NT2/D1 (cell line): ENCODE measurements around the gene DCC.

Source experiments
- DNase-seq: peaks from one replicate; pipeline ENCODE4 v3.0.0-alpha.2; 2011; ENCODE audit warnings: low read depth, low spot score
- H3K27me3 ChIP-seq: 2 replicates; pipeline ENCODE4 v1.6.0; 2011; ENCODE audit warnings: mild to moderate bottlenecking; ENCODE audit not compliant: insufficient read length, insufficient read depth
- H3K36me3 ChIP-seq: 2 replicates; pipeline ENCODE4 v1.6.1; 2011; ENCODE audit warnings: mild to moderate bottlenecking, low read length, mixed read lengths; ENCODE audit not compliant: insufficient read depth, insufficient read length
- H3K4me1 ChIP-seq: 2 replicates; pipeline ENCODE4 v1.5.1; 2011; ENCODE audit not compliant: insufficient read depth, insufficient read length
- H3K4me3 ChIP-seq: 2 replicates; pipeline ENCODE4 v1.5.1; 2011; ENCODE audit warnings: low read depth; ENCODE audit not compliant: insufficient read length
- H3K9ac ChIP-seq: 2 replicates; pipeline ENCODE4 v1.6.0; 2011; ENCODE audit warnings: low read depth; ENCODE audit not compliant: insufficient read length
- H3K9me3 ChIP-seq: 2 replicates; pipeline ENCODE4 v1.5.1; 2011; ENCODE audit warnings: mild to moderate bottlenecking, low read length; ENCODE audit not compliant: insufficient read depth
- SUZ12 ChIP-seq: IDR thresholded peaks from 2 replicates; pipeline ENCODE4 v1.6.1; 2011; ENCODE audit not compliant: insufficient read length, insufficient read depth; ENCODE audit errors: extremely low read depth
- YY1 ChIP-seq: IDR thresholded peaks from 2 replicates; pipeline ENCODE4 v1.6.1; 2011; ENCODE audit not compliant: insufficient read length, insufficient read depth
- ZNF274 ChIP-seq: IDR thresholded peaks from 2 replicates; pipeline ENCODE4 v1.6.1; 2011; ENCODE audit warnings: mild to moderate bottlenecking, low read depth, low read length

DCC gene

GRCh38 chr18:52323802-52324201 lies 16.2 kb upstream of the DCC start:
- Histone ChIP-seq H3K36me3 (no peaks in the 10 kb centered on the region), H3K9me3 (no peaks in the 10 kb centered on the region), H3K27me3 (no peaks in the 10 kb centered on the region), H3K4me3 (no peak overlapping the region), H3K9ac (no peak overlapping the region), H3K4me1 (no peaks in the 10 kb centered on the region)
- DNase-seq: no peak
- TF ChIP-seq ZNF274: no peak
- TF ChIP-seq SUZ12: no peak
- no peak for TF ChIP-seq YY1

- Histone ChIP-seq H3K36me3 (no peaks in the 10 kb centered on the region), H3K4me3 (no peak overlapping the region), H3K4me1 (no peaks in the 10 kb centered on the region), H3K9ac (no peak overlapping the region), H3K27me3 (no peaks in the 10 kb centered on the region), H3K9me3 (no peaks in the 10 kb centered on the region)
- no peak for DNase-seq
- TF ChIP-seq YY1: no peak
- TF ChIP-seq SUZ12: no peak
- TF ChIP-seq ZNF274: no peak
Measured at GRCh38 chr18:52325997-52326396, 14.0 kb upstream of the DCC start.

DNA sequence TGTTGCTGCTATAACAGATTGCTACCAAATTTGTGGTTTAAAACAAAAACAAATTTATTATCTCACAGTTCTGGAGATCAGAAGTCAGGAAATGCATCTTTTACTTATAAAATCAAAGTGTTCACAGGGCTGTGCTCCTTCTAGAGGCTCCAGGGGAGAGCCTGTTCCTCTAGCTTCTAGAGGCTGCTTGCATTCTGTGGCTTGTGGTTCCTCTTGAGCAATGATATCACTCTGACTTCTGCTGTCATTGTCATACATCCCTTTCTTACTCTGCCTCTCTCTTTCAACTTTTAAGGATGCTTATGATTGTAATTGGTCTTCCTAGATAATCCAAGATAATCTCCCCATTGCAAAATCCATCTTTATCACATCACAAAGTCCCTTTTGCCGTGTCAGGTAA lies 6.1 kb upstream of the DCC start:
- Histone ChIP-seq H3K4me3 (no peak overlapping the region), H3K27me3 (peaks cover 11% of the 10 kb centered on the region)
- TF ChIP-seq SUZ12: no peak
- no peak for TF ChIP-seq YY1
- TF ChIP-seq ZNF274: no peak

DNA sequence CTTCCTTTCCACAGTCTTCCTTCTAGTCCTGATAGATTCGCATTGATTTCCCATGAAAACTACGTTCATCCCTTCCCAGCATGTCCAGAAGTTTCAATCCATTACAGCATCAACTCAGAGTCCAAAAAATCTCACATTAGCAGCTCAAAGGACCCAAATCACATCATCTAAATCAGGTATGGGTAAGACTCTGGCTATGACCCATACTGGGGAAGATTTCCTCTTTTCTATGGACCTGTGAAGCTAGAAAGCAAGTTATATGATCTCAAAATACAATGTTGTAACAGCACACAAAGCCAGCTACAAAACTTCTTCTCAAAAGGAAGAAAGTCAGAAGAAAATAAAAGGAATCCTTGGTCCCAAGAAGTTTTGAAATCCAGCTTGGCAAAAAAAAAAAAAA lies 5.7 kb upstream of the DCC start:
- H3K27me3 ChIP-seq: peaks cover 15% of the 10 kb centered on the region
- DNase-seq: no peak
- no peak overlapping the region for H3K4me3 ChIP-seq
- no peak for TF ChIP-seq YY1
- no peak for TF ChIP-seq ZNF274
- no peak for TF ChIP-seq SUZ12
- no peaks in the 10 kb centered on the region for H3K36me3 ChIP-seq
- no peaks in the 10 kb centered on the region for H3K9me3 ChIP-seq
- no peak overlapping the region for H3K9ac ChIP-seq
- no peaks in the 10 kb centered on the region for H3K4me1 ChIP-seq

More for the DNA sequence above, 6.1 kb upstream of the DCC start:
- no peaks in the 10 kb centered on the region for H3K4me1 ChIP-seq
- DNase-seq: no peak
- no peaks in the 10 kb centered on the region for H3K36me3 ChIP-seq
- H3K9me3 ChIP-seq: no peaks in the 10 kb centered on the region
- H3K9ac ChIP-seq: no peak overlapping the region

DNA sequence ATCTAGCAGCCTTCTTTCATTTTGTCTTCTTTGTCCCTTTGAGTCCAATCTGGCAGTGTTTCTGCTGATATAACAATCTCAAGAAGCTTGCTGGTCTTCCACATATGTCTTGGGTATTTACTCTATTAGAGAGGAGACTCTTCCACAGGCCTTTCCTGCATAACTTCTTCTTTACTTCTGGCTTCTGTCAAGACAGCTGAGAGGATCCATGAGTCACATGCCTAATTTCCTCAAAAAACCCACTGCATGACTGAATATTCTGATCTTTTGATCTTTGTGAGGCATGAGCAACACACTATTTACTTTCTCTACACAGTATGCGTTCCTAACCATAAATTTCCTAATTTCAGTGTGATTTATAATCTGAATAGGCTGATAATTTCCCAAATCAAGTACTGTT lies 5.1 kb upstream of the DCC start:
- TF ChIP-seq SUZ12 (no peak), YY1 (no peak), ZNF274 (no peak)
- no peak for DNase-seq
- H3K9ac ChIP-seq: no peak overlapping the region
- no peaks in the 10 kb centered on the region for H3K36me3 ChIP-seq
- H3K4me3 ChIP-seq: no peak overlapping the region
- H3K27me3 ChIP-seq: peaks cover 21% of the 10 kb centered on the region
- no peaks in the 10 kb centered on the region for H3K4me1 ChIP-seq
- H3K9me3 ChIP-seq: no peaks in the 10 kb centered on the region

GRCh38 chr18:52337276-52337675 lies 2.7 kb upstream of the DCC start:
- no peaks in the 10 kb centered on the region for H3K9me3 ChIP-seq
- H3K4me1 ChIP-seq: peaks cover 2% of the 10 kb centered on the region
- TF ChIP-seq YY1 (no peak), ZNF274 (no peak), SUZ12 (no peak)
- no peak for DNase-seq
- no peaks in the 10 kb centered on the region for H3K36me3 ChIP-seq
- H3K27me3 ChIP-seq: peaks cover 45% of the 10 kb centered on the region
- H3K9ac ChIP-seq: no peak overlapping the region
- no peak overlapping the region for H3K4me3 ChIP-seq

DNA sequence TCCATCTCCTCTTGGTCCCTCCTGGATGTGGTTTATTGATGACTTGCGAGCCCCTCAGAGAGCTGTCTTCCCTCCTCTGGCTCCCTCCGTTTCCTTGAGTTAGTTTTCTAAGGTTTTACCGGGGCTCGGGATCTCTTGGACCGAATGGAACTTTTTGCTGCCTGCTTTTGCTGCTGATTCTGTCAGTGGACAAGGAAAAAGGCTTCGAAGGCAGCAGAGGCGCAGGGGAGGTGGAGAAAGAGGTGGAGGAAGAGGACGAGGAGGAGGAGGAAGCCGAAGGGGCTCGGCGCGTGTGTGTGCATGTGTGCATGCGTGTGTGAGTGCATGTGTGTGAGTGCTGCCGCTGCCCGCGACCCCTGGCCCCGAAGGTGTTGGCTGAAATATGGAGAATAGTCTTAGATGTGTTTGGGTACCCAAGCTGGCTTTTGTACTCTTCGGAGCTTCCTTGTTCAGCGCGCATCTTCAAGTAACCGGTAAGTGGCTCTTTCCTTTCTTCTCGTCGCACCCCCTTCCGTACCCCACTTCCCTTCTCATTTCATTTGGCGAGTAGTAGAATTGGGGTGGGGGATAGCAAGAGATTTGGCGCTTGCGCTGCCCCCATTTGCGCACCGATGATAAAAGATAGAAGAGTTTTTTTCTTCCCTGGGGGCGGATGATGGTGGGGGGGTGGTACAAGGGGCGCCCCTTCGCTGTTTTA lies 557 bp downstream of the DCC start:
- no peak for DNase-seq
- peak; percentile 87 for TF ChIP-seq SUZ12
- TF ChIP-seq YY1: no peak
- Histone ChIP-seq H3K4me3 (peak overlapping the region; percentile 24), H3K9ac (no peak overlapping the region), H3K4me1 (peaks cover 2% of the 10 kb centered on the region), H3K9me3 (no peaks in the 10 kb centered on the region), H3K36me3 (no peaks in the 10 kb centered on the region), H3K27me3 (peaks cover 52% of the 10 kb centered on the region)
